Trophoblast cell (in vitro differentiated cells and primary cell): ENCODE results near the gene FGD2.

Experiments used
- DNase-seq, 2 donors: peaks; one replicate each; pipeline ENCODE4 v3.0.0-alpha.2; 2016
- H2AFZ ChIP-seq: 2 replicates; pipeline ENCODE4 v1.6.1; 2013; ENCODE audit warnings: low read length, moderate library complexity, mild to moderate bottlenecking; ENCODE audit not compliant: insufficient read depth, poor library complexity
- H2AK5ac ChIP-seq: 2 replicates; pipeline ENCODE4 v1.6.1; 2013; ENCODE audit warnings: mild to moderate bottlenecking, low read length
- H2BK120ac ChIP-seq: 2 replicates; pipeline ENCODE4 v1.6.1; 2013; ENCODE audit warnings: low read length, mild to moderate bottlenecking, moderate library complexity; ENCODE audit not compliant: insufficient read depth, poor library complexity
- H2BK12ac ChIP-seq: 2 replicates; pipeline ENCODE4 v1.6.1; 2013; ENCODE audit warnings: mild to moderate bottlenecking, low read length, moderate library complexity
- H2BK5ac ChIP-seq: 2 replicates; pipeline ENCODE4 v1.6.1; 2013; ENCODE audit warnings: low read length, low read depth, moderate library complexity, mild to moderate bottlenecking; ENCODE audit not compliant: poor library complexity
- H3K14ac ChIP-seq: 2 replicates; pipeline ENCODE4 v1.6.1; 2013; ENCODE audit warnings: mild to moderate bottlenecking, low read length
- H3K18ac ChIP-seq: 2 replicates; pipeline ENCODE4 v1.6.1; 2013; ENCODE audit warnings: mild to moderate bottlenecking, low read length
- H3K23ac ChIP-seq: 2 replicates; pipeline ENCODE4 v1.6.1; 2013; ENCODE audit warnings: low read length
- H3K27ac ChIP-seq: 2 replicates; pipeline ENCODE4 v1.5.1; 2013; ENCODE audit warnings: low read depth, mild to moderate bottlenecking, inconsistent platforms, low read length, moderate library complexity
- H3K27me3 ChIP-seq: 2 replicates; pipeline ENCODE4 v1.6.1; 2013; ENCODE audit warnings: inconsistent platforms, mild to moderate bottlenecking, low read length, moderate library complexity; ENCODE audit not compliant: insufficient read depth
- H3K36me3 ChIP-seq, 2 experiments: 1 replicate in 1 of 2; 2 replicates in 1 of 2; pipeline ENCODE4 v1.6.1; 2013; ENCODE audit warnings: low read length in 2 of 2, mild to moderate bottlenecking in 2 of 2, moderate library complexity in 1 of 2; ENCODE audit not compliant: insufficient read depth in 2 of 2, control insufficient read depth in 1 of 2
- H3K4ac ChIP-seq: 2 replicates; pipeline ENCODE4 v1.6.1; 2013; ENCODE audit warnings: low read depth, mild to moderate bottlenecking, low read length, moderate library complexity
- H3K4me1 ChIP-seq, 2 experiments: 1 replicate in 1 of 2; 2 replicates in 1 of 2; pipeline ENCODE4 v1.6.1; 2013; ENCODE audit warnings: low read length in 2 of 2, mild to moderate bottlenecking in 2 of 2, moderate library complexity in 1 of 2; ENCODE audit not compliant: insufficient read depth in 2 of 2, control insufficient read depth in 1 of 2
- H3K4me2 ChIP-seq: 2 replicates; pipeline ENCODE4 v1.6.1; 2013; ENCODE audit warnings: inconsistent platforms, mild to moderate bottlenecking, low read length, moderate library complexity
- H3K4me3 ChIP-seq: 2 replicates; pipeline ENCODE4 v1.5.1; 2013; ENCODE audit warnings: mild to moderate bottlenecking, low read depth, low read length, inconsistent platforms
- H3K79me1 ChIP-seq: one replicate; pipeline ENCODE4 v1.6.1; 2013; ENCODE audit warnings: low read length
- H3K79me2 ChIP-seq: 2 replicates; pipeline ENCODE4 v1.6.1; 2013; ENCODE audit warnings: low read length, mild to moderate bottlenecking; ENCODE audit not compliant: control insufficient read depth, insufficient read depth, poor library complexity
- H3K9ac ChIP-seq: 2 replicates; pipeline ENCODE4 v1.6.1; 2013; ENCODE audit warnings: mild to moderate bottlenecking, low read length
- H3K9me3 ChIP-seq: 2 replicates; pipeline ENCODE4 v1.6.1; 2013; ENCODE audit warnings: low read depth, mild to moderate bottlenecking, control low read depth, inconsistent platforms, low read length; ENCODE audit not compliant: insufficient read depth
- H4K12ac ChIP-seq: 2 replicates; pipeline ENCODE4 v1.6.1; 2013; ENCODE audit warnings: low read depth, mild to moderate bottlenecking, low read length, moderate library complexity
- H4K8ac ChIP-seq: 2 replicates; pipeline ENCODE4 v1.6.1; 2013; ENCODE audit warnings: low read depth, mild to moderate bottlenecking, low read length, moderate library complexity
- H4K91ac ChIP-seq: one replicate; pipeline ENCODE4 v1.6.1; 2013; ENCODE audit warnings: low read depth, mild to moderate bottlenecking, low read length, moderate library complexity
- WGBS: extraction: QIAGEN DNeasy Blood & Tissue Kit; methylation state at CpG from one replicate; pipeline ENCODE4 v1.1.7; 2013; ENCODE audit warnings: missing lambda C conversion rate; ENCODE audit not compliant: insufficient read length, insufficient coverage; ENCODE audit errors: extremely low coverage; 5-methylcytosine and 5-hydroxymethylcytosine counted together

Gene FGD2

GRCh38 chr6:36980876-36981619 is 24.4 kb upstream of the FGD2 start:
- Histone ChIP-seq H2AK5ac (no peak overlapping the region), H3K27ac (no peak overlapping the region), H3K27me3 (no peaks in the 10 kb centered on the region), H3K14ac (no peak overlapping the region), H4K91ac (no peak overlapping the region), H2BK12ac (no peak overlapping the region), H3K36me3 (peaks cover 34% of the 10 kb centered on the region in 2 experiments), H3K79me1 (peaks cover 9% of the 10 kb centered on the region), H3K4ac (peak overlapping the region; percentile 71), H3K4me1 (peaks cover 5 to 6% of the 10 kb centered on the region in 2 experiments), H3K4me3 (no peak overlapping the region), H3K23ac (no peak overlapping the region), H3K79me2 (peaks cover 24% of the 10 kb centered on the region), H2AFZ (no peak overlapping the region), H3K9ac (no peak overlapping the region), H3K4me2 (no peak overlapping the region), H2BK5ac (no peak overlapping the region), H4K12ac (no peak overlapping the region), H2BK120ac (no peak overlapping the region), H3K18ac (no peak overlapping the region), H4K8ac (no peak overlapping the region), H3K9me3 (no peaks in the 10 kb centered on the region)
- no CpG with 5 or more reads among the region's 14 CpGs for WGBS
- no peak for DNase-seq

DNA sequence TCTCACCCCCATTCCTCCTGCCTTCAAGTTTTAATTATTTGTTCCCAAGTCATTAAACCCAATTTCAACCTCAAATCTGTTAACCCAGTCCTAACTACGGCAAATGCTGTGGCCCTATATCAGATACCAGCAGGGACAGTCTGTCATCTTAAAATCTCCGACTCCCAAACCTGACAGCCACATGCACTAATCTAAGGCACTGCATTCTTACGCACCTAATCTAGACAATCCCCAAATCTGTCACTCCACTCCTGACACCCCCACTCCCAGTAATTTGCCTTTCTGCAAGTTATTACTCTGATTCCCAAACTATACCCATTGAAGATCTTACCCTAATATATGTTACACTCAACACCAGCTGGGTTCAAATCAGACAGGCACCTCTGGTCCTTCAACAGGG is 21.9 kb upstream of the FGD2 start:
- peaks cover 15% of the 10 kb centered on the region for H3K79me1 ChIP-seq
- H4K12ac ChIP-seq = no peak overlapping the region
- no peak overlapping the region for H3K4me2 ChIP-seq
- no peak overlapping the region for H2AFZ ChIP-seq
- peaks cover 9 to 10% of the 10 kb centered on the region in 2 experiments for H3K36me3 ChIP-seq
- no peaks in the 10 kb centered on the region for H3K27me3 ChIP-seq
- H3K4me3 ChIP-seq = no peak overlapping the region
- no peak overlapping the region for H2BK12ac ChIP-seq
- no CpG with 5 or more reads among the region's 3 CpGs for WGBS
- no peak overlapping the region for H3K9ac ChIP-seq
- H2BK120ac ChIP-seq = no peak overlapping the region
- H3K27ac ChIP-seq = no peak overlapping the region
- no peak overlapping the region for H4K91ac ChIP-seq
- no peak overlapping the region for H2BK5ac ChIP-seq
- H2AK5ac ChIP-seq = no peak overlapping the region
- no peak overlapping the region for H4K8ac ChIP-seq
- no peak overlapping the region for H3K23ac ChIP-seq
- no peak overlapping the region for H3K18ac ChIP-seq
- H3K4ac ChIP-seq = peak overlapping the region; percentile 70
- no peaks in the 10 kb centered on the region for H3K9me3 ChIP-seq
- peaks cover 5 to 12% of the 10 kb centered on the region in 2 experiments for H3K4me1 ChIP-seq
- no peak for DNase-seq
- H3K79me2 ChIP-seq = peaks cover 29% of the 10 kb centered on the region
- no peak overlapping the region for H3K14ac ChIP-seq

DNA sequence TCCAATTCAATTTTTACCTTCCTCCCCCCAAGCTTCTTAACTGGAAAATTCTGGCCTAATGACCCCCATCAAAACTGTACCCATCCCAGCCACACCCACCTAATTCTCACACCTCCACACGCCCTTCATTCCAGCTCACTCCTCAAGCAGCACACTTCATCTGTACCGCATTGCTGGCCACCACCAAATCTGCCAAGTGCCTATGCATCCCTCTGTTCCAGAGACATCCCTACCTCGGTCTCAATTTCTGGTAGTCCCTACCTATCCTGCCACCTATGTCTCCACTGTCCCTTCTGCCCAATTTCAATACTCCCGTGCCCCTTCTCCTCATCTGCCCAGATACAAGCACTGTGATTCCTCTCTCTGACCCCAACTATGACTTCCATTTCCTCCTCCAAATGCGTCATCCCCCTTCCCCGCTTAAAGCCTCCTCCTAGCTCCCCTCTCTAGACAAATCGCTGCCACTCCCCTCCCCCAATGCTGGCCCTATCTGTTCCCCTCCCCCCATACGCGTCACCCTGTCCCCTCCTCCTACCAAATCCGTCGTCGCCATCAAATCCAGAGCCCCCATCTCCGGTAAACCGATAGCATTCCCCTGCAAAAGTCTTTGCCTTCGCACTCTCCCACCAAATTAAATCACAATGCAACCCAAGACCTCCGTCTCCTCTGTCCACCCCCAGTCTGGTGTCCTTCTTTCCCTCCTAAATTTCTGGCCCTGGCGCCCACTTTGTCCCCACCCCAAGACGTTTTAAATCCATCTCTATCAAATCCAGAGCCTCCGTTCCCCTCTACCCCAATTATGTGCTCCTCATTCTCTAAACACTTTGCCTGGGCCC is 20.7 kb upstream of the FGD2 start:
- Histone ChIP-seq H4K91ac (peak overlapping the region; percentile 63), H3K79me2 (peaks cover 29% of the 10 kb centered on the region), H4K8ac (no peak overlapping the region), H3K4me3 (peak overlapping the region; percentile 99), H3K9ac (peak overlapping the region; percentile 16), H3K4me1 (peaks cover 5 to 12% of the 10 kb centered on the region in 2 experiments), H3K27me3 (no peaks in the 10 kb centered on the region), H2AK5ac (no peak overlapping the region), H3K14ac (peak overlapping the region; percentile 36), H3K4me2 (peak overlapping the region; percentile 91), H3K9me3 (no peaks in the 10 kb centered on the region), H3K79me1 (peaks cover 15% of the 10 kb centered on the region), H3K4ac (peak overlapping the region; percentile 59), H3K18ac (peak overlapping the region; percentile 38), H3K23ac (peak overlapping the region; percentile 70), H2BK120ac (no peak overlapping the region), H4K12ac (peak overlapping the region; percentile 38), H2AFZ (no peak overlapping the region), H3K36me3 (peaks cover 3 to 7% of the 10 kb centered on the region in 2 experiments), H2BK5ac (peak overlapping the region; percentile 5), H3K27ac (no peak overlapping the region), H2BK12ac (no peak overlapping the region)
- 100% methylated on average over 1 of the region's 19 CpGs for WGBS
- peak in 1 of 2 donors; percentile 13 for DNase-seq

- Histone ChIP-seq H3K27ac (peak overlapping the region; percentile 13), H2AK5ac (peak overlapping the region; percentile 32), H3K79me1 (peaks cover 15% of the 10 kb centered on the region), H2BK12ac (no peak overlapping the region), H4K8ac (peak overlapping the region; percentile 86), H3K4me2 (peak overlapping the region; percentile 91), H2AFZ (peak overlapping the region; percentile 77), H3K14ac (peak overlapping the region; percentile 58), H3K4me1 (peaks cover 5 to 12% of the 10 kb centered on the region in 2 experiments), H3K18ac (peak overlapping the region; percentile 51), H2BK120ac (peak overlapping the region; percentile 54), H3K4me3 (peak overlapping the region; percentile 99), H3K4ac (peak overlapping the region; percentile 89), H3K9ac (peak overlapping the region; percentile 98), H4K12ac (peak overlapping the region; percentile 38), H3K36me3 (peaks cover 3 to 7% of the 10 kb centered on the region in 2 experiments), H3K9me3 (no peaks in the 10 kb centered on the region), H3K23ac (no peak overlapping the region), H2BK5ac (peak overlapping the region; percentile 53), H3K27me3 (no peaks in the 10 kb centered on the region), H3K79me2 (peaks cover 29% of the 10 kb centered on the region), H4K91ac (peak overlapping the region; percentile 75)
- no CpG with 5 or more reads among the region's 15 CpGs for WGBS
- no peak for DNase-seq
Observed at GRCh38 chr6:36985417-36985807, 20.0 kb upstream of the FGD2 start.
